Uterine smooth muscle cell (primary cell): Measurements from ENCODE around the gene NPPB. TPM values are rescaled to one million over a fixed set of nuclear protein-coding genes. Genes with fewer than 3 reads are reported as not detected.

Experiments used
- total RNA-seq: library from RNA; depleted of rRNA; stranded (reverse); fragments of >200 nt; gene quantifications from 2 replicates; pipeline ENCODE4 v1.2.3, GENCODE V29; 2014

NPPB gene
- not detected in 2 replicates for total RNA-seq

DNA sequence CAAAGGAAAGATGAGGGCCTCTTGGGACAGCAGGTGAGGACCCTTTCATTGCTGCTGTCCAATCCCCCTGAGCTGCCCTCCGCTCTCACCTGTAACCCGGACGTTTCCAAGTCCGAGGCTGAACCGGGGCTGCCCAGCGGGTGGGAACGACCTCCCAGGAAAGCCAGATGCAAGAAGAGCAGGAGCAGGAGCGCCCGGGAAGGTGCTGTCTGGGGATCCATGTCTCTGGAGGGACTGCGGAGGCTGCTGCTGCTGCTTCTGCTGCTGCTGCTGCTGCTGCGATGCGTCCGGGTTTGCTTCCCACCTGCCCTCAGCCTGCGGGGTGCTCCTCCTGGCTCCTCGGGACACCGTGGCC is at the start of gene NPPB:
Gene NPPB, minus strand, starts transcription at position 333 of the 355 bp plus-strand sequence. Its CDS starts 112 bp downstream, at position 221.

DNA sequence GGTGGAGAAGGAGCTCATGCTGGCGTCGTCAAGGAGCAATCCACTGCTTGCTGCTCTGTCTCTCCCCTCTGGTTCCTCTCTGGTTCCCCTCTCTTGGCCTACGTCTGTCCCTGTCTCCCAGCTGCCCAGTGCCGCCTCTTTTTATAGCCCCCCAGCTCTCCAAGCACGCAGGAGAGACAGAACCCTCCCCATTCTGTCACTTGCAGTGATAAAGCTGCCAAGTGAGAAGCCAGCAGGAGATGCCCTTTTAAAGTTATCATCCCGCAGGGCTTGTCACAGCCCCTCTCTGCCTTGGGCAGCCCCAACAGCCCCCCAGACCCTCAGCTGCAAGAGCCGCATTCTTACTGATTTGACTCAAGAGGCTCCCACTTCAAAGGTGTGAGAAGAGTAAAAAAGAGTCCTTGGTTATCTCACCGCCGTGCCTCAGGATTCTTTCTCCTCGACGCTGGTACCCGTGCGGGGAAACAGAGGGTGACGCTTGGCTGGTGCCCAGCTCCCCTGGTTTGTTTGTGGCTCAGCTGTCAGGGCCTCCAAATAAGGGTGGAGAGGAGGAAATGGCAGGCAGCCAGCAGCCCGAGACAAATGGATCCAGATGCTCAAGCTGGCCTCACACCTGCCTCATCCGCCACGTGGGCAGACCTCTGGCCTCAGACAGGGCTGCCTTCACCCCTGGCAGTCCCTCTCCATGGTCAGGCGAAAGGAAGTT is 10.9 kb downstream of the NPPB start, which contains the start of gene NPPA:
Gene NPPA, minus strand, starts transcription at position 117 of the 706 bp plus-strand sequence. Its CDS starts 99 bp downstream, at position 18.

Other genes starting within 250 kb of the NPPB start
- 0.22 and 1.2 TPM in 2 replicates for gene FBXO2, start 204.5 kb downstream of the NPPB start, total RNA-seq
- 10.0 and 24.5 TPM in 2 replicates for gene FBXO44, start 204.1 kb downstream of the NPPB start, total RNA-seq
- 6.6 and 6.8 TPM in 2 replicates for gene FBXO6, start 194.7 kb downstream of the NPPB start, total RNA-seq
- gene MAD2L2, start 177.8 kb downstream of the NPPB start, total RNA-seq, result 40.9 and 86.3 TPM in 2 replicates
- under 0.01 and 0.12 TPM in 2 replicates for gene DRAXIN, start 167.2 kb downstream of the NPPB start, total RNA-seq
- 51.0 and 59.9 TPM in 2 replicates for gene AGTRAP, start 122.8 kb downstream of the NPPB start, total RNA-seq
- gene C1orf167, start 96.8 kb downstream of the NPPB start, total RNA-seq, result not detected in 2 replicates
- gene MTHFR, start 53.0 kb downstream of the NPPB start, total RNA-seq, result 28.8 and 34.5 TPM in 2 replicates
- gene CLCN6, start 52.8 kb downstream of the NPPB start, total RNA-seq, result 22.5 and 28.4 TPM in 2 replicates
- gene NPPA, start 11.2 kb downstream of the NPPB start, total RNA-seq, result not detected in 2 replicates
- gene KIAA2013, start 67.5 kb upstream of the NPPB start, total RNA-seq, result 75.1 and 84.0 TPM in 2 replicates
- 279 and 552 TPM in 2 replicates for gene PLOD1, start 75.8 kb upstream of the NPPB start, total RNA-seq
- gene MFN2, start 121.5 kb upstream of the NPPB start, total RNA-seq, result 61.0 and 84.4 TPM in 2 replicates
- gene MIIP, start 160.6 kb upstream of the NPPB start, total RNA-seq, result 34.2 and 35.9 TPM in 2 replicates
- 0.37 and 0.89 TPM in 2 replicates for gene TNFRSF8, start 204.4 kb upstream of the NPPB start, total RNA-seq